ENCODE measurements around the gene SLC30A1.
A peak's percentile ranks its signal among the peaks of the same experiment; 100 is the strongest.
"Not testable (repeated sequence)": the region's sequence is repeated elsewhere in the genome, so short reads cannot be mapped to it uniquely, and the experiment has no call there.

Gene SLC30A1

DNA sequence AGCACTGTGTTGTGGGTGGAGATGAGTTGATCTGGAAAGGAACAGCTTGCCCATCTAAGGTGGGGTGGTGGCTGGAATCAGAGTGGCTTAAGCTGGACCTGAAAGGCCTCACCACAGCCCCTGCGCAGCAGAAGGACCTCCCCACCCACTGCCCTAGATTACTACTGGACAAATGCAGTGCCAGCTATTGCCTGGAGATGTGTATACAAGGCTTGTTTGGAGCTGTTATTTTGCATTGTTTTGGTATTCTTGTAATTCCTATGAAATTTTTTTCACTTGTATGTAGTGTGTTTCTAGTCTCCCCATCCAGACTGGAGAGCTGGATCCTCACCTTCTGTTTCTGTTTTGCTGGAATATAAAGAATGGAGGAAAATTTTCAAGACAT is 1.3 kb upstream of the SLC30A1 start:
- DNase-seq: no peak

DNA sequence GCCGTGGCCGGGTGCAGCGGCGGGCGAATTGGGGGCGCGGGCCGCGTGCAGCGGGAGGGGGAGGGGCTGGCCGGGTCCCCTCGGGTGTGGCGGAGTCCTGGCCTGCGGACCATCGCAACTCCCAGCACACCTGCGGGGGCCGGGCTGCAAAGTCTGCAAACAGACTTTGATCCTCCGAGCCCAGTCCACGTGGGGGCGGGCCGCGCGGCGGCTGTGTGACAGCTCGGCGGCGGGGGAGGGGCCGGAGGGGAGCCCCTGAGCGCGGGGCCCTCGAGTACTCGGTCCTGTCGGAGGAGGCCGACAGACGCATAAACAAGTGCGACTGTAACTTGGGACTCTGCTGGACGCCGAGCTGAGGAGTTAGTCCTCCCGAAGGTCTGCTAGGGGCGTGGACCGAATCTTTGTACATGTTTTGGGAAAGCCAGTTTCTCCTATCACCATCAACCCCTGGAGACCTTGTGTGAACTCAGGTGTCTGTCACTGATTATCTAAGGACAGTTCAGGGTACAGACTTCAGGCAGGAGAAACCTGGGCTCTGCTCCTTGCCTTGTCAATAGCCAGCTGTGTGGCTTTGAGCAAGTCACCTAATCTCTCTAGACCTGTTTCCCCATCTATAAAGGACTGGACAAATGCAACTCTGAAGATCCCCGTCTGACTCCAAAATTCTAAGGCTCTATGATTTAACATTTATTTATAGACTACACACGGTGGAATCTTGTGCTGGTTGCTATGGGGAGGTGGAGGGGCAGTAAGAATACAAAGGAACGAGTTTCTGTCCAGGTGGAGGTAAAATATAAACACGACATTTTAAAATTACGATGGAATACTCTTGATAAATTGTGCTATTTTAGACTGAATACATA is 710 bp upstream of the SLC30A1 start:
- DNase-seq: peak; percentile 92

DNA sequence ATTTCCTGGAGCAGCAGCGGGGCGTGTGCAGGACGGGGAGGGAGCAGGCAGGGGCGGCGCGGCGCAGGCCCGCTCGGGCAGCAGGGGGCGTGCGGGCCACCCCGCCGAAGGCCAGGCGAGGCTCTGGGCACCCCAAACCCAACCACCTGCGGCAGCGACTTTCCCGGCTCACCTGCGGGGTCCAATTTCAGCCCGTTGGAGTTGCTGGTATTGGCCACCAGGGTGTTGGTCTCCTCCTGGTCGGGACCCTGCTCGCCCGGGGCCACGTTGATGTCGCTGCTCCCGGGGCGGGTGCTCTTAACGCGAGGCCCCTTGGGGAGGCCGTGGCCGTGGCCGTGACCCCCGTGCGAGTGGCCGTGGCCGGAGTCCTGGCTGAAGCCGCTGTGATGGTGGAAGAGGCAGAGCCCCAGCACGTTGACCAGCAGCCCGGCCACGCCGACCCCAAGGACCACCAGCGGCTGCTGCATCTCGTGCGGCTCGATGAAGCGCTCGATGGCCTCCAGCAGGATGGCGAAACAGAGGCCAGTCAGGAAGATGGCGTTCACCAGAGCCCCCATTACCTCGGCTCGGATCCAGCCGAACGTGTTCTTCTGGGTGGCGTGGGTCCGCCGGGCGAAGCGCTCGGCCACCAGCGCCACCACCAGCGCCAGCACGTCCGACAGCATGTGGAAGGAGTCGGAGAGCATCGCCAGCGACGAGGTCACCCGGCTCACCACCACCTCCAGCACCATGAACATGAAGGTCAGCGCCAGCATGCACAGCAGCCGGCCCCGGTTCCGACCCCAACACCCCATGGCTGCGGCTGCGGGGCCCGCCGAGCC is 932 bp downstream of the SLC30A1 start:
- DNase-seq: peak; percentile 87

DNA sequence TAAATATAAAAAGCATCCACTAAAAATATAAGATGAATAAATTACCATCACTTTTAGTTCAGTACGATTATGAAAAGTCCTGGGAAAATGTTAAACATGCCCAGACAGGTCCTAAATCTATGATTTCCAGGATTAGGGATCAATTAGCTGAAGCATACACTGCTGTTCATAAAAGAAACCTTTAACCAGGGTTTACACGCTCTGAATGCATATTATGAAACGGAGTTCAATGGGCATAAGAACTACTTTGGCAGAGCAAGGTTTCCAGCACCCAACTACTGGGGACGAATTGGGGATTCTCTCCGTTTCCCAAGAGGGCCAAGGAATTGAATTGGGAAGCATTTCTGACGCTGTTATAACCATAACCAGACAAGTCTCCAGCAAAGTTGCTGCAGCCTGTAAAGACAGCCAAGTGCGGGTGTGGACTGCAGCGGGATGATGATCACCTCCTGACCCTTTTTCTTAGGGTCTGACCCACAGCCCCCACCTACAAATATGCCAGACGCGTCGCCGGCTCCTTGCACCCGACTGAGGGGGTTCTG is 1.6 kb downstream of the SLC30A1 start:
- DNase-seq: no peak

DNA sequence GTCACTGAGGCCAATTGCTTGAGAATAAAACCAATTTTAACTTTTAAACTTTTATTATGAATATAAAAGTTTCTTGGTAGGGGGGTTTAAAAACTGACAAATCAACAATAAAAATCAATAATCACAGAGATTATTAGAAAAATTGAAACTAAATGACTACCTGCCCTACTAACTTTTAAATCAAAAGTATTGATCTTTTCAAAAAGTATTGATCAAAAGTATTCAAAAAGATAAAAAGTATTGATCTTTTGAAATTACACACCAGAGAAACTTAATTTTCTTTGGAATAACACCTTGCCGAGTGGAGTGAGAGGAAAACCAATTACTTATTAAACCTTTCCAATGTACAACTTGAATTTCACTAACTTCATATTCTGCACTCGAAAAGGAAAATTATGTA is 2.2 kb downstream of the SLC30A1 start:
- DNase-seq: no peak

DNA sequence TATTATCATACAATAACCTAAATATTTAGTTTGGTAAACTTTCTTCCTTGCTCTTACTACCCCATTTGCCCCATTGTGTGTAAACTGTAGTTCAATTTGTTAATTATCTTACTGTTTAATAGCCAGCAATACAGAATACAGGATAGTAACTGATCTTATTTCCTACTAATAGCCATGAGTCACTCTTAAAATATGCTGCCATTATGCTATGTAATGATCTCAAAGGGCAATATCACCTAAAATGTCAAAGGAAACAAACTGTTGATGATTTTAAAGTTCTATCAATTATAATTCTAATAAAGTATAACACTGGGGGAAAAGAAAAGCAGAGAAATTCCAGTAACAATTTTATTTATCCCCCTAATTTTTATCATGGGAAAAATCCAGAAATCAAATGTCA is 4.3 kb downstream of the SLC30A1 start:
- DNase-seq: no peak

DNA sequence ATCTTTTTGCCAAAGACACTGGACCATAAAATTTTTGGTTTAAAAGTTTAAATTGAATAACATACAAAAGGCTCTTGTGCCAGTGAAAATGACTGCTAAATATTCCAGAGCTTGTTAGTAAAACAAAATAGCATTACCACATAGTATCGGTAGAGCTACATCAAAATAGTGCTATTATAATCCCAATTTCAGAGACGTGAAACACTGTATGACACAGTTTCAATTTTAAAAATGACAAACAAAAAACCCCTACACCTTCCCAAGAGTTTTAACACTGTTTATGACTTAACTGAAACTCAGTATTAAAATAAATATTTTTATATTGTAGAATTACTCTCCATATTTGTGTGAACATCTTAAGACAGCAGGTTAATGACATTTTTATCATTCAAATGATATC is 7.0 kb downstream of the SLC30A1 start:
- DNase-seq: no peak

DNA sequence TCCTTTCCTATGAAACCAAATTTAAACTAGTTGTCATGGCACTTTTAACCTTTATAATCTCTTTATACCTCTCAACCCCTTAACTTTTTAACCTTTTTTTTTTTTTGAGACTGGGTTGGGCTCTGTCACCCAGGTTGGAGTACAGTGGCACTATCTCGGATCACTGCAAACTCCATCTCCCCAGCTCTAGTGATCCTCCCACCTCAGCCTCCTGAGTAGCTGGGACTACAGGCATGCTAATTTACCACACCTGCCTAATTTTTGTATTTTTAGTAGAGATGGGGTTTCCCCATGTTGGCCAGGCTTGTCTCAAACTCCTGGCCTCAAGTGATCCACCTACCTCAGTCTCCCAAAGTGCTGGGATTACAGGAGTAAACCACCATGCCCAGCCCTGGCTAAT is 8.6 kb downstream of the SLC30A1 start:
- not testable (repeated sequence) for DNase-seq

DNA sequence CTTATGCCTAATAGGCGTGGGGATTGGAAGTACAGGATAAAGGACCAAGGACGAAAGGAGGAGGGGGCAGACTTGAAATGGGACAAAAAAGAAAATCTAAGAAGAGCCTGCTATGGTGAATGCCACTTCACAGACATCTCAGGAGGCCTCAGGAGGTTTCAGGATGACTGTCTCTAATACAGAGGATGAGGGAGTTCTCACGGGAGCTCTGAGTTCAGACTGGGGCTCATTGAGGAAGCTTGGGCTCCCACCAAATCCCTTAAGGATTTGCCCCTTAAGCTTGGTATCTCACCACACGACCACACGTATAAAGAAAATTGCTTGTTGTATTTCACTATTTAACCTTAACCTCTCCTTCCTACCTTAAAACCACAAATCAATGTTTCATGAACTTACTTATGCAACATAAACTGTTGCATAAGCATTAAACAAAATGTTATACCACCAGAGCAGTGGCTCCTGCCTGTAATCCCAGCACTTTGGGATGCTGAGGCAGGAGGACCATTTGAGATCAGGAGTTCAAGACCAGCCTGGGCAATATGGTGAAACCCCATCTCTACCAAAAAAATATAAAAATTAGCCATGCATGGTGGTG is 12.4 kb downstream of the SLC30A1 start:
- DNase-seq: no peak

DNA sequence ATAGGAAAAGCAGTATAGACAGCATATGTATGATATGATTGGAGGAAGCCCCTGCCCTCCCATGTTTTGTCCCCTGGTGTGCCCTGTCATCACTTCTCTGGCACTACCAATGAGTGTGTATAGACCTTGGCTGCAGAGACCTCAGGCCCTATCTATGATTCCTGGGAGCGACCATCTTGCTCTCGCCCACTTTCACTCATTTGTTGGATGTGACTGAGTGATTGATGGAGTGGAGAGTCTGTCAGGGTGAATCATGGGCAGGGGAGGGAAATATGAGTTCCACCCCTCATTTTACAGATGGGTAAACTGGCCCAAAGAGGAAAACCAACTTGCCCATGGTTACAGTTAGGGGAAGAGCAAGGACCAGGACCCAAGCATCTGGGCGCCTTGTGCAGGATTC is 14.9 kb downstream of the SLC30A1 start:
- DNase-seq: no peak

DNA sequence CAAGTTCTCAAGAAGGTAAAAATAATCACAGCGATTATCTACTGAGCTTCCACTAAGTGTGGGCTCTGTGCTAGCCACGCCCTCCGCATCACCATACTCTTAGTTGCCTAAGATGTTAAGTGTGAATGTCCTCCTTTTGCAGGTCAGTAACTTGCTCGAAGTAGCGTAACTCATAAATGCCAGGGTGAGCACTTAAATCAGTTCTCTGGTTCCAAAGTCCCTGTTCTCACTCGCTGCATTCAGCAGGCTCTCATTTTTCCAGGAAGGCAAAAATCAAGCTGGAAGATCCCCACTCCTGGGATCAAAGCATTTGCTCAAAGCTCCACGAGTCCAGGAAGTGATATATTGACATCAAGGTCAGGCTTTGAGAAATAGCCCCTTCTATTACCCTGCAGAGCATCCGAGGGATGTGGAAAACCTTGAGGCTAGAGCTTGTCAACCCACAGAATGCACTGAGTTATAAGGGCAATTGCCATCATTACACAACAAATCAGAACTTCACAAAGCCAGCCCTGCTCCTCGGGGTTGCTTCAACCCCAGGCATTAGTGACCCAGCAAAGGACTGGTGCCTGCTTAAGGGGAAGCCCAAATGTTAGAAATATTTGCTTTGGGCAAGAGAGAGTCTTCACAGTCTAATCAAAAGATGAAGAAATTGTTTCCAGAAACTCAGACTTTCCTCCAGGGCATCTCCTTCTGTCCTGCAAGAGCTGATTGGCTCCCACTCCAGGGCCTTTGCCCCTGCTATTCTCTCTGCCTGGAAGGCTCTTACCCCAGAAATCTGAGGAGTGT is 19.5 kb downstream of the SLC30A1 start:
- no peak for DNase-seq

DNA sequence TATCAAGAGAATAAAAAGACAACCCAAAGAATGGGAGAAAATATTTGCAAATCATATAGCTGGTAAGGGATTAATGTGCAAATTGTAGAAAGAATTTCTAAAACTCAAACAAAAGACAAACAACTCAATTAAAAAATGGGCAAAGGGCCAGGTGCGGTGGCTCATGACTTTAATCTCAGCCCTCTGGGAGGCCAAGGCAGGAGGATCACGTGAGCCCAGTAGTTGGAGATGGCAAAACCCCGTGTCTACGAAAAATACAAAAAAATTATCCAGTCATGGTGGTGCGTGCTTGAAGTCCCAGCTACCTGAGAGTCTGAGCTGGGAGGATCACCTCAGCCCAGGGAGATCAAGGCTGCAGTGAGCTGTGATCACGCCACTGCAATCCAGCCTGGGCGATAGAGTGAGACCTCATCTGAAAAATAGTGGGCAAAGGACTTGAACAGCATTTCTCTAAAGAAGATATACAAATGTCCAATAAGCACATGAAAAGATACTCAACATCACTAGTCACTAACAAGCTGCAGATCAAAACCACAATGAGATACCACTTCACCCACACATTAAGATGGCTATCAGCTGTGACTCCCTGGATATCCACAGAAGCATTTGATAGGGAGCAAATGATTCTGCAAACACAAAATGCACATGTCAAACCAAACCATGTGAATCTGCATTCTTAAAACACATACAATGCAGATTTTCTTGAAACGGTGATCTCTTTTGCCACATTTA is 20.9 kb downstream of the SLC30A1 start:
- no peak for DNase-seq

DNA sequence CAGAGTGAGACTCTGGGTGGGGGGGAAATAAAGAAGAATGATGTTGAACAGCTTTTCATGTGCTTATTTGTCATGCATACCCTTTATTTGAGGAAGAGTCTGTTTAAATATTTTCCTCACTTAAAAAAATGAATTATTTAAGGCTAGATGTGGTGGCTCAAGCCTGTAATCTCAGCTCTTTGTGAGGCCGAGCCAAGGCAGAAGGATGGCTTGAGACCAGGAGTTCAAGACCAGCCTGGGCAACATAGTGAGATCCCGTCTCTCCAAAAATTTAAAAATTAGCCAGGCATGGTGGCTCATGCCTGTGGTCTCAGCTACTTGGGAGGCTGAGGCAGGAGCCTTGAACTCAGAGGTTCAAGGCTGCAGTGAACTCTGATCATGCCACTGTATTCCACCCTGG is 25.4 kb downstream of the SLC30A1 start:
- DNase-seq: peak; percentile 2

DNA sequence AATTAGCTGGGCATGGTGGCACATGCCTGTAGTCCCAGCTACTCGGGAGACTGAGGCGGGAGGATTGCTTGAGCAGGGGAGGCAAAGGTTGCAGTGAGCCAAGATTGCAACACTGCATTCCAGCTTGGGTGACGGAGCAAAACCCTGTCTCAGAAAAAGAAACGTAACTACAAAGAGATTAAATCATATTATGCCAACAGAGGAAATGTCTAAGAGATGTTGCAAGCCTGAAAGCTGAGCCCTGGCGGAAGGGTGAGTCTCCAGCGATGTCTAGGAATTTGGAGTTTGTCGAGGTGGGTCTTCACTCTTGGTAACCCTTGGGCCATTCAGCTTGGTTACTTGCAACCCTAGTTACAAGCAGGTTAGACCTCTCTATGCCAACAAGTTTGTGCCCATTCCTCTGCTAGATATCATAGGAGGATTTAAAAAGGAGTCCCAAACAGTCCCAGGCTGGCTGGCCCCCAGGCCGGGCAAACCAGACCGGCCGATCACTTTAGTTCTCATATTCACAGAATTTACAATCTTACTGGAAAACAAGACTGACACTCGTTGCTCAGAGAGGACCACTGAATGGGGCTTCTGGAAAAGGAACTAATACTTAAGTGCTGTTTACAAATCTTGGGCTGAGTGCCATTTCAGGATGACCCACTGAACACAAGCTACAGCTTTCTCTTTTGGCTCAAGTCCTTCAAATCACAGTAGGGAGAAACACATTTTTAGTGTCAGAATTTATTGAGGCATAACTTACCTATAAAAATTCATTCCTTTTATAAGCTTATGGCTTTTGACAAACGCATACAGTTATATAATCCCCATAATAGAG is 27.1 kb downstream of the SLC30A1 start:
- peak; percentile 60 for DNase-seq

DNA sequence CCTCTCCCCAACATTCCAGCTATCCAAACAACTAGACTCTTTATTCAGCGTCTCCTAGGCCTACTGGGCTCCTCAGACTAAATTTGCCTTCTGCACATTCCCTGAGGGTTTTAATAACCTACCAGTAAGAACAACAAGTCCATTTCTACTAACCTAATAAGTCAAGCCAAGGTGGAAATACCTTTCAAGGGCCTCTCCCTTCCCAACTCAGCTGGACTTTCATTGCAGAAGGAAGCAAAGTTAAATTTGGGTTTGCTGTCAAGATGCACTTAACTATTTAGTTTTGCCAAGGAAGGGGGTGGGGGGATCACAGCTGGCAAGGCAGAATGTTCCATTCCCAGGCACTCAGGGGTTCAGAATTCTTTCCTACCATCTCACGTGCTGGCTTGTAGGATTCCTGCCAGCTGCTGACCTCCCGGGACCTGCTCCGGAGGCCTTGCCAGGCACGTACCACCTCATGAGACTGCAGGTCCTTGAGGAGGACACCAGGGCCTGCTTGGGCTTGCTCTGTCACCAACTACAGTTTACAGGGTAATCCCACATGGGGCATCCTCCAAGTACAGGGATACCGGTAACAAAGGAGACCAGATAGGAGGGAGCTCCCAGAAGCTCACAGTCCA is 29.8 kb downstream of the SLC30A1 start:
- no peak for DNase-seq

DNA sequence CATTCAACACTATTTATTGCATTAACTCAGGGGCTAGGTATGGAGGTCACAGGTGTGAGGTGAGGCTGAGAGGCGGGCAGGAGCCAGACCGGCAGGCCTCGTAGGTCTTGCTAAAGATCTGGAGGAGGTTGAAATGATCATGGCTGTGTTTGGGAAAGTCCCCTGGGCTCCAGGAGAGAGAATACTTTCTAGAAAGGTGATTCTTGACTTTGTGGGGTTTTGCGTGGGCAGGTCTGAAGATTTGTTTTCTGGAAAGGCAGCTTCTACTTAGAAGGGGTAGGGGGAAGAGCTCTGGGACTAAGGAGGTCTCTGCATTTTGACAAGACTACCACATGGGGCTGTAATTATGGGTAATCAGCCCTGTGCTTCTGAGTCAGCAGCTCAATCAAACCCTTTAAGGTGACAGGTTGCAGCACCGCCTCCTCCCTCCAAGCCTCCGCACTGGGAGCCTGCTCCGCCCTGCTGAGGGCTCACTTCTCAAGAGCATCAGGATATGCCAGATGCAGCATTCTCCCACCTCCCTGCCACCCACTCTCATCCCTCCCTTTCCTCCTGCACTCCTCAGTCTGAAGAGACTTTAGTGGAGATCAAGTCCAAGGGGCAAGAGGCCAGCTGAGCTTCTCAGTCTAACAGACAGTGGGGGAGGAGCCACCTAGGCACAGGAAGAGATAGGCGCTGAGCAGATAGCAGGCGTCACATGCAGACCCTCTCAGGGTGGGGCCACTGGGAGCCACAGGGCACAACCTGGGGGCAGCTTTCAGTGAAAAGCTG is 30.5 kb downstream of the SLC30A1 start:
- DNase-seq: peak; percentile 81

DNA sequence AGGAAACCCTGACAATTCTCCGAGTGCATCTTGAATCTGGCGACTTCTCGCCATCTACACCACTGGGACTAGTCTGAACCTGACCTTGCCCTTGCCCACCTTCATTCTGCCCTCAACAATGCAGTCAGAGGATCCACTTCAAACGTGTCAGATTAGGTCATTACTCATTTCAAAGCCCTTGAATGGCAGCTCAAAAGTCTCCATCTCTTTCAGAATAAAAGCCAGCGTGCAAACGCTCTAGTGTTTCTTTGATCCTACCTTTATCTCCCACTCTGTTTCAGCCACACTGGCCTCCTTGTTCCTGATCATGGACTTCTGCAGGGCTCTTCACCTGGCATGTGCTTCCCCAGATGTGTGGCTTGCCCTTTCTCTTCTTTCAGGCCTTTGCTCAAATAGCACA is 31.3 kb downstream of the SLC30A1 start:
- no peak for DNase-seq

DNA sequence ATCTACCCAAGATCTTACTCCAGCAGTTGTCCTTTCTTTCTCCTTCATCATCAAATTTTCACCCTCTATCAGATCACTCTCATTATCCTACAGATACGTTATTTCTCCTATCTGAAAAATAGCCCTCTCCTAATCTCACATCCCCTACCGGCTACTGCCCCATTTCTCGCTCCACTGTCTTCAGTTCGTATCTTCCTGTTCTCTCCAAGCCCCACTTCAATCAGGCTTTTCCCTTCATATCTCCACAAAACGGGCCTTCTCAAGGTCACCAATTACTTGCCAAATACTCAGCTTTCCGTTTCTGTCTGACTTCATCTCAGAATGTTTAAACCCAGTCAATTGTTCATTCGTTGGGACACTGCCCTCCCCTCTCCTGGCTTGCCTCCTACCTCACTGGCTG is 32.4 kb downstream of the SLC30A1 start:
- no peak for DNase-seq

DNA sequence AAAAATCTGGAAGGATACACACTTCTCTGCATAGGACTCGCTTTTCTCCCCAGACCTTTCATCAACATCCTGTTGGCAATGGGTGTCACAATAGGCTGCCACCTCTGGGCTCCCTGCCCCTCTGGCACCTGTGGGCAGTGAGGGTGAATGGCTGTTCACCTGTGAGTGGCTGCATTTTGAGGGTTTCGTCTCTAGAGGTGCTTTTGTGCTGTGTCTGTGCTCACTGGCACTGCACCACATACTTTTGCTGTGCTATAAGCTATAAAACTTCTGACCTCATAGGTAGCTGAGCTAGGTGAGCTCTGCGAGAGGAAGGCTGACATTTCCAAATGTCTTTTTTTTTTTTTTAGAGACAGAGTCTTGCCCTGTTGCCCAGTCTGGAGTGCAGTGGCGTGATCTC is 35.9 kb downstream of the SLC30A1 start:
- no peak for DNase-seq

All from islet precursor cell (in vitro differentiated cells).